Heart left ventricle (tissue), 13 donors: ENCODE data around the gene KIRREL1.

Source experiments
- POLR2A ChIP-seq, 2 donors: fragments of 450-650 bp; IDR thresholded peaks; one replicate each; pipeline ENCODE4 v1.6.1; 2017; ENCODE audit warnings: antibody characterized with exemption in 2 of 2, mild to moderate bottlenecking in 2 of 2, moderate library complexity in 2 of 2
- TF ChIP-seq, protein P1 (sequence below), 12 donors: fragments of 200-600 bp; sonication (generic) in 4 of 12; IDR thresholded peaks; one replicate each; pipeline versions ENCODE4 v1.5.0 to v1.8.0; 2018 to 2022; ENCODE audit warnings: antibody characterized with exemption in 12 of 12, mild to moderate bottlenecking in 5 of 12
- donor health status: ischemic (EF 13 %, LVEDD 7.1; RV severe dilation, severe dysfunction).
- donor health status: DM: no; HTN: yes; CAD: no.
- donor health status: DM: no; HTN: no; CAD: no.
- donor health status: ischemic (EF 25% LVEDD 6.9; RV normal size, moderate dysfunction).
- donor health status: ischemic (EF 25% LVEDD 5.7; RV mildly dilated, moderate dysfunction).
- donor health status: ischemic (EF 35%, LVEDD 5.7; RV mildly dilated, moderate dysfunction).
- donor health status: nonischemic (EF 11% LVEDD 7.7; RV severe dilation, severe dysfunction).
- donor health status: DM: yes; HTN: yes; CAD: no.
- donor health status: PGD.
- donor health status: ischemic (EF 29% LVEDD 5.4; RV normal size, mild dysfunction).
- donor health status: nonischemic (EF 23%, LVEDD 6.1; RV moderate dilation, normal function).

DNA sequence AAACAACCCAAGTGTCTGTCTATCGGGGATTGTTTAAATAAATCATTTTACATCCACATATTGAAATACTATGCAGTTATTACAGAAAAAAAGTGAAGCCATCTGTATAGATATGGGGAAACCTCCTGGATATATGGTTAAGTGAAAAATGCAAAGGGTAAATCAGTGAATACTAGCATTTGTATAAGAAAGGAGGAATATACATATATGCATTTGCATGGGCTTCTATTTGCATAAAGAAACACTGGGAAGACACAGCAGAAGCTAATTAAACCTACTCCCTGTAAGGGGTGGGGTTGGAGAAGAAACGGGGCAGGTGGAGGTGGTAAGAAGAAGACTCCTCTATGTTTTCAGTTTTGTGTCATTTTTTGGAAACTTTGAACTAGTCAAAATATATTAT lies 16.6 kb upstream of the KIRREL1 start:
- TF ChIP-seq POLR2A (IDR thresholded peaks at IDR 0.05): no peak
- TF ChIP-seq, protein P1, sequence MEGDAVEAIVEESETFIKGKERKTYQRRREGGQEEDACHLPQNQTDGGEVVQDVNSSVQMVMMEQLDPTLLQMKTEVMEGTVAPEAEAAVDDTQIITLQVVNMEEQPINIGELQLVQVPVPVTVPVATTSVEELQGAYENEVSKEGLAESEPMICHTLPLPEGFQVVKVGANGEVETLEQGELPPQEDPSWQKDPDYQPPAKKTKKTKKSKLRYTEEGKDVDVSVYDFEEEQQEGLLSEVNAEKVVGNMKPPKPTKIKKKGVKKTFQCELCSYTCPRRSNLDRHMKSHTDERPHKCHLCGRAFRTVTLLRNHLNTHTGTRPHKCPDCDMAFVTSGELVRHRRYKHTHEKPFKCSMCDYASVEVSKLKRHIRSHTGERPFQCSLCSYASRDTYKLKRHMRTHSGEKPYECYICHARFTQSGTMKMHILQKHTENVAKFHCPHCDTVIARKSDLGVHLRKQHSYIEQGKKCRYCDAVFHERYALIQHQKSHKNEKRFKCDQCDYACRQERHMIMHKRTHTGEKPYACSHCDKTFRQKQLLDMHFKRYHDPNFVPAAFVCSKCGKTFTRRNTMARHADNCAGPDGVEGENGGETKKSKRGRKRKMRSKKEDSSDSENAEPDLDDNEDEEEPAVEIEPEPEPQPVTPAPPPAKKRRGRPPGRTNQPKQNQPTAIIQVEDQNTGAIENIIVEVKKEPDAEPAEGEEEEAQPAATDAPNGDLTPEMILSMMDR (IDR thresholded peaks at IDR 0.05): no peak
